Liver (tissue), 2 donors: ENCODE data around the gene DNMT3A.

Experiments used
- RAD21 ChIP-seq, 2 donors: IDR thresholded peaks; 2 replicates each; pipeline ENCODE4 v1.6.1; 2016; ENCODE audit warnings: antibody characterized with exemption in 2 of 2, mild to moderate bottlenecking in 2 of 2
- TF ChIP-seq, protein P1 (sequence below): IDR thresholded peaks from 2 replicates; pipeline ENCODE4 v1.6.1; 2016; ENCODE audit warnings: antibody characterized with exemption, mild to moderate bottlenecking
- TF ChIP-seq, protein P2 (sequence below): IDR thresholded peaks from 2 replicates; pipeline ENCODE4 v1.6.1; 2016; ENCODE audit warnings: antibody characterized with exemption
- donor health status: healthy.

DNA sequence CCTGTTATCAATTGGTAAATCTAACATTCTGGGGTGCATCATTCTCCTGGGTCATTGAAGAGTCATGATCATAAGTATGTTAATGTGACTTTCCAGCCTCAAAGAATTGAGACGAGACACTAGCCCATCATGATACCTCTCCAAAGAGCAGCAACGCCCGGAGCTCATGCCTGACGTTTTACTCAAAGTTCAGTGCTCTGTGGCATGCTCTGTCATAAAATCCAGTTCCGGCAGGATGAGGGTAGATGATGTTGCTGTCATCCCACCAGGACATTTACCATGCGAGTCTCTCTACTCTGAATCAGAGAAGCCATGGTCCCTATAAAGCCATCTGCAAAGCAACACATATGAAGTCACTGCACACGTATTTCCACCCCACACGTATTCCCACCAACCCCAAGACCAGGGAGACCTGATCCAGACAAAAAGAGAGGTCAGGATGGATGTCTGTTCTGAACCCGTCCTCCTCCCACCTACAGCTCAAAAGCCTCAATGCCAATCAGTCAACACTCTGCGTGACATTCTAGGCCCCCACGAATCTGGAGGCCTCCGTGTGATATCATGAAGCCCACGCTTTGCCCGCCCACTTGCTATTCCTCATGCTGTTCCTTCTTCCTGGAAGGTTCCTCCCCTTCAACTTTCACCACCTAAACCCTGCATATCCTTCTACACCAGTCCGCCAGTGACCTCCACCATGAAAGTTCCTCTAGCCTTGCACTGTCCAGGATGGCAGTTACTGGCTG is 85.8 kb downstream of the DNMT3A start:
- TF ChIP-seq, protein P1, sequence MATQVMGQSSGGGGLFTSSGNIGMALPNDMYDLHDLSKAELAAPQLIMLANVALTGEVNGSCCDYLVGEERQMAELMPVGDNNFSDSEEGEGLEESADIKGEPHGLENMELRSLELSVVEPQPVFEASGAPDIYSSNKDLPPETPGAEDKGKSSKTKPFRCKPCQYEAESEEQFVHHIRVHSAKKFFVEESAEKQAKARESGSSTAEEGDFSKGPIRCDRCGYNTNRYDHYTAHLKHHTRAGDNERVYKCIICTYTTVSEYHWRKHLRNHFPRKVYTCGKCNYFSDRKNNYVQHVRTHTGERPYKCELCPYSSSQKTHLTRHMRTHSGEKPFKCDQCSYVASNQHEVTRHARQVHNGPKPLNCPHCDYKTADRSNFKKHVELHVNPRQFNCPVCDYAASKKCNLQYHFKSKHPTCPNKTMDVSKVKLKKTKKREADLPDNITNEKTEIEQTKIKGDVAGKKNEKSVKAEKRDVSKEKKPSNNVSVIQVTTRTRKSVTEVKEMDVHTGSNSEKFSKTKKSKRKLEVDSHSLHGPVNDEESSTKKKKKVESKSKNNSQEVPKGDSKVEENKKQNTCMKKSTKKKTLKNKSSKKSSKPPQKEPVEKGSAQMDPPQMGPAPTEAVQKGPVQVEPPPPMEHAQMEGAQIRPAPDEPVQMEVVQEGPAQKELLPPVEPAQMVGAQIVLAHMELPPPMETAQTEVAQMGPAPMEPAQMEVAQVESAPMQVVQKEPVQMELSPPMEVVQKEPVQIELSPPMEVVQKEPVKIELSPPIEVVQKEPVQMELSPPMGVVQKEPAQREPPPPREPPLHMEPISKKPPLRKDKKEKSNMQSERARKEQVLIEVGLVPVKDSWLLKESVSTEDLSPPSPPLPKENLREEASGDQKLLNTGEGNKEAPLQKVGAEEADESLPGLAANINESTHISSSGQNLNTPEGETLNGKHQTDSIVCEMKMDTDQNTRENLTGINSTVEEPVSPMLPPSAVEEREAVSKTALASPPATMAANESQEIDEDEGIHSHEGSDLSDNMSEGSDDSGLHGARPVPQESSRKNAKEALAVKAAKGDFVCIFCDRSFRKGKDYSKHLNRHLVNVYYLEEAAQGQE: no peak
- TF ChIP-seq RAD21 (IDR thresholded peaks at IDR 0.05): no peak
- TF ChIP-seq, protein P2, sequence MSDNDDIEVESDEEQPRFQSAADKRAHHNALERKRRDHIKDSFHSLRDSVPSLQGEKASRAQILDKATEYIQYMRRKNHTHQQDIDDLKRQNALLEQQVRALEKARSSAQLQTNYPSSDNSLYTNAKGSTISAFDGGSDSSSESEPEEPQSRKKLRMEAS: no peak
